ENCODE measurements around the gene PUS7.
A peak's percentile ranks its signal among the peaks of the same experiment; 100 is the strongest.

The PUS7 gene

DNA sequence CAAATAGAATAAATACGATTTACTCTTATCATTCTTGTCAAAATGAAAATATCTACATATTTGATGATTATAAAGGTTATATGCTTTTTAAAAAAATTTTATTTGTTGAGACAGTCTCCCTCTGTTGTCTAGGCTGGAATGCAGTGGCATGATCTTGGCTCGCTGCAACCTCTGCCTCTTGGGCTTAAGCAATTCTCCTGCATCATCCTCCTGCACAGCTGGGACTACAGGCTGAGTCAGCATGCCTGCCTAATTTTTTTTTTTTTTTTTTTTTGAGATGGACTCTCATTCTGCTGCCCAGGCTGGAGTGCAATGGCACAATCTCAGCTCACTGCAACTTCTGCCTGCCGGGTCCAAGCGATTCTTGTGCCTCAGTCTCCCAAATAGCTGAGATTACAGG is 48.9 kb downstream of the PUS7 start:
- TF ChIP-seq, protein P1, sequence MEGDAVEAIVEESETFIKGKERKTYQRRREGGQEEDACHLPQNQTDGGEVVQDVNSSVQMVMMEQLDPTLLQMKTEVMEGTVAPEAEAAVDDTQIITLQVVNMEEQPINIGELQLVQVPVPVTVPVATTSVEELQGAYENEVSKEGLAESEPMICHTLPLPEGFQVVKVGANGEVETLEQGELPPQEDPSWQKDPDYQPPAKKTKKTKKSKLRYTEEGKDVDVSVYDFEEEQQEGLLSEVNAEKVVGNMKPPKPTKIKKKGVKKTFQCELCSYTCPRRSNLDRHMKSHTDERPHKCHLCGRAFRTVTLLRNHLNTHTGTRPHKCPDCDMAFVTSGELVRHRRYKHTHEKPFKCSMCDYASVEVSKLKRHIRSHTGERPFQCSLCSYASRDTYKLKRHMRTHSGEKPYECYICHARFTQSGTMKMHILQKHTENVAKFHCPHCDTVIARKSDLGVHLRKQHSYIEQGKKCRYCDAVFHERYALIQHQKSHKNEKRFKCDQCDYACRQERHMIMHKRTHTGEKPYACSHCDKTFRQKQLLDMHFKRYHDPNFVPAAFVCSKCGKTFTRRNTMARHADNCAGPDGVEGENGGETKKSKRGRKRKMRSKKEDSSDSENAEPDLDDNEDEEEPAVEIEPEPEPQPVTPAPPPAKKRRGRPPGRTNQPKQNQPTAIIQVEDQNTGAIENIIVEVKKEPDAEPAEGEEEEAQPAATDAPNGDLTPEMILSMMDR (IDR thresholded peaks at IDR 0.05), result no peak
- no peak for TF ChIP-seq ZFX (IDR thresholded peaks at IDR 0.05; ENCODE audit: borderline replicate concordance)
- H3K27ac ChIP-seq, result no peak overlapping the region

DNA sequence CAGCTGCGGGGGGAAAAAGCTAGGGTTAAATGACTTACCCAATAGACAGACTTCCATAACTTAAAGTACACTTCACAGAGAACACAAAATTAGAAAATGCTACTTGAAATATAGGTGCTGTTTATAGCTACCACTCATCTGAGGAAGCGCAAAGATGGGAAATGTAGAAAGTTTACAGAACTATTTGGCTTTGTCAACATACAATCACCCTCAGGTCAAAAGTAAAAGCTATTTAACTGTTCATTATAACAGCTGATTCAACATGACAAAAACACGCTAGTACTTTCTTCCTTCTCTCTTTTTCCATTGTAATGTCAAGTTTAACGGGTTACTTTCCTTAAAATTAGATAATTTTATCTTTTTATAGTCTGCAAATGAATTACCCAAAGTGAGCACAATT is 51.2 kb downstream of the PUS7 start:
- no peak for TF ChIP-seq ZFX (IDR thresholded peaks at IDR 0.05; ENCODE audit: borderline replicate concordance)
- TF ChIP-seq, protein P1 (IDR thresholded peaks at IDR 0.05), result no peak
- no peak overlapping the region for H3K27ac ChIP-seq

DNA sequence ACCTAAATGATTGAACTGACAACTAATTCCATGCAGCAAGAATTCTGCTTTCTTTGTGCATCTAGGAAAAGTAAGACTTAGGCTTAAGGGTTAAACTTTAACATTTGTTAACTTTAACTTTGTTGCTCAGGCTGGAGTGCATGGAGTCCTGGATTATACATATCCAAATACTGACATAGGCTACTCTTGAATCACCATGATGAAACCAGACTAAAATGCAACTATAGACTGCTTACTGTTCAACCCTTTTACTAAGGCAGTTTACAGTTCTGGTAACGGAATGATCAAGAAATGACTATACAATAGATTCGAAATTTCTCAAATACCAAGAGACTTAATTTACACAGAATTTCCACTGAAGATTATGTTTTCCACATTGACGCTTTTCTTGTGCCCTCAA is 52.0 kb downstream of the PUS7 start:
- no peak for TF ChIP-seq ZFX (IDR thresholded peaks at IDR 0.05; ENCODE audit: borderline replicate concordance)
- TF ChIP-seq, protein P1 (IDR thresholded peaks at IDR 0.05), result no peak
- no peak overlapping the region for H3K27ac ChIP-seq

DNA sequence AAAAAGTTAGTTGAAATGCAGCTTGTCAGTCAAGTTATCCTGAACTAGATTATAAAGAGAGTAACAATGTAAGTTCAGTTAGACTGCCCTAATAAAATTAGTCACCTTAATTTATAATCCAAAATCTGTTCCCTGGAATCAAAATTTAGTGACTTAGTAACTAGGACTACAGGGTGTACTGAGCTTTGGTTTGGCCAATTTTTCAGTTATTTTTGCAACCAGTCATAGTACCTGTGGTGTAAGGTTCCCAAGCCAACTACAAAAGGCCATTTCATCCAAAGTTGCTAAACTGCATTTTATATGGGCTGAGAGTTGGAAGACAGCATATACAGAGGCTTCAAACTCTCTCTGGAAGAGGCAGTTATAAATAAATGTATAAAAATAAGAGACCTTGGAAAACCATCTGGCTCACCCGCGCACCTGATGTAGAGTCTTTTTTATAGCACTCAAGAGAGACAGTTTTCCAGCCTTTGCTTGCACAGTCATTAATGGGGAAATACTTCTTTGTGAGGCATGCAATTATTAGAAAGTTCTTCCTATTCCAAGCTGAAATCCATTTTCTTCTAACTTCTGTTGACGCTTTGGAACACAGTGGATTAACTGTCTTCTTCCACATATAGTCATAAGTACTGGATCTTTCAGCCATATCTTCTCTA is 59.2 kb downstream of the PUS7 start:
- H3K27ac ChIP-seq, result peak overlapping the region; percentile 57
- TF ChIP-seq, protein P1 (IDR thresholded peaks at IDR 0.05), result no peak
- no peak for TF ChIP-seq ZFX (IDR thresholded peaks at IDR 0.05; ENCODE audit: borderline replicate concordance)

DNA sequence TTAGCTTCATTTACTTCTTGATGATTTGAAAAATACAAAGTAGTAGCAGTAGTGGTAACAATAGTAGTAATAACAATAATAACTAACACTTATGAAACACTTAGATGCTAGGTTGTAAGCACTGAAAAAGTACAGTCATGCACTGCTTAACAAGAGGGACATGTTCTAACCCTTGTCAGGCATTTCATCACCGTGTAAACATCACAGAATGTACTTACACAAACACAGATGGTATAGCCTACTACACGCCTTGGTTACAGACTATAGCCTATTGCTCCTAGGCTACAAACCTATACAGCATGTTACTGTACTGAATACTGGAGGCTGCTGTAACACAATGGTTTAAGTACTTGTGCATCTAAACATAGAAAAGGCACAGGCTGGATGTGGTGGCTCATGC is 60.6 kb downstream of the PUS7 start:
- TF ChIP-seq ZFX (IDR thresholded peaks at IDR 0.05; ENCODE audit: borderline replicate concordance), result no peak
- TF ChIP-seq, protein P1 (IDR thresholded peaks at IDR 0.05), result no peak
- H3K27ac ChIP-seq, result peak overlapping the region; percentile 57

DNA sequence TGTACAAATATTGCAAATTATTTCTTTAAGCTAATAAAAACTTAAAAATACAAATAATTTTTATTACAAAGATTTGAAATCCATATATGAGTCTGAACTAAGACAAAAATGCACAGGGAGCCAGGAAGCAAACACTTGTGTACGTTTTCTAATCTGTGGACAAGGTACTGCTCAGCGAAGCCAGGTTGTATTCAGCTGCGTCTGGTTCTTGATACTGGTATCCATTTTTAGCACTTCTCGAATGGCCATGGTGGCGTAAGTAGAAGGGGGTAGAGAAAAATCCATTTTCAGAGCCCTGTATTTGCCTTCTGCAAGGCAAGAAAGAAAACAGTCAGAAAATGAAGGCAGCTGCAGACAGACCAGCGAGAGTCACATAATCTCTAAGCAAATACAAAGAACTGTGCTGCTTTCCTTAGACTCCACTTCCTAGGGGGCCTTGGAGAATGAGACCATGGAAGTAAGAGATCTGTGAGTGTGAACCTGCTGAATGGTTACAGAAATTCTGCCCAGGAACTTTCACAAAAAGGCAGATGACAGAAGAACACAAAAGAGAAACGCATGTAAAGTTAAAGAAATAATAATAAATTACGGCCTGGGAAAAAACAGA is 64.3 kb downstream of the PUS7 start:
- no peak overlapping the region for H3K27ac ChIP-seq
- no peak for TF ChIP-seq ZFX (IDR thresholded peaks at IDR 0.05; ENCODE audit: borderline replicate concordance)
- TF ChIP-seq, protein P1 (IDR thresholded peaks at IDR 0.05), result no peak

DNA sequence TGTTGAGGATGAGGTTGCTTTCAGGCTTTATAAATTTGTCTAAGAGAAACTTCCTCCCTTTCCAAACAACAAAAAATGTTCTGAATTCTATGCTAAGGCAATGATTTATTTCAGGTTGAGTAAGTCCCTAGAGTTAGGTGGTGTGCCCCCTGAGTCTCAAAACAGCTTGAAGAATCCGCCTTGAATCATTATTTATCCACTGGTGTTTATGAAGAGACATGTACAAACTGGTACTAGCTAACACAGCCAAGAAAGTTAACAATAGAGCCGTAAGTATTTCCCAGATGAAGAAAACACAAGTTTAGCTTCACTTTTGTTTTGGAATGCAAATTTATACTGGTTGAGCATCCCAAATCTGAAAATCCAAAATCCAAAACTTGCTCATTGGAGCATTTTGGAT is 67.2 kb downstream of the PUS7 start:
- no peak overlapping the region for H3K27ac ChIP-seq
- TF ChIP-seq, protein P1 (IDR thresholded peaks at IDR 0.05), result no peak
- no peak for TF ChIP-seq ZFX (IDR thresholded peaks at IDR 0.05; ENCODE audit: borderline replicate concordance)
